Measurements from ENCODE around the gene ETFB. TPM values are rescaled to one million over a fixed set of nuclear protein-coding genes. Genes with fewer than 3 reads are reported as not detected.
"Not testable (repeated sequence)": the region's sequence is repeated elsewhere in the genome, so short reads cannot be mapped to it uniquely, and the experiment has no call there.

Gene ETFB
- total and polyA plus RNA-seq, 10 of the 15 experiments (the other 5 are each of a cell fraction or from before 2014, with no cell fraction given) = 15.1 to 166 (median 87.8) TPM

DNA sequence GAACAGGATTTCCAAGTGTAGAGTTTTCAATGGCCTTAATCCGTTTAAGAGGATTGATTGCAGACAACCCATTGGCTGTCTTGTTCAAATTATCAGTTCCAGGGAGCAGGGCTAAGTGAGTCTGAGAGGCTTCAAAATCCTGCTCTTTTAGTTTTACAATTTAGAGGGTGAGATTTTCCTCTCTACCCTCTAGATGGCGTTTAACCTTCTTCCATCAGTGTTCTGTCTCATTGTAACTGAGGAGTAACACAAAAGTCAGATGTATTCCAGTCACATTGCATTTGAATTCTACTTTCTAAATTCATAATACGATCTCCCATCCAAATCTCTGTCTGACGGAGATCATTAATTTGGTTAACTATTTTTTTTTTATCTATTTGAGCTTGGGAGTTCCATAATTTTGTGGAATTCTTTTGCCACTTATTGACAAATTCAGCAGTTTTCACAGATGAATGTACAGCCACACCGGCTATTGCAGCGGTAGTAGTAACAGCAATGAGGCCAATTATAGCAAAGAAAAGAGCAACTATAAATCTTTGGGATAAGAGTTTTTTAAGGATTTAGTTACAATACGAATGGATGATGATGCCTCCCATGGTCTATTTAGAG lies 32.0 kb upstream of the ETFB start (continued):
- TF ChIP-seq, protein P1, sequence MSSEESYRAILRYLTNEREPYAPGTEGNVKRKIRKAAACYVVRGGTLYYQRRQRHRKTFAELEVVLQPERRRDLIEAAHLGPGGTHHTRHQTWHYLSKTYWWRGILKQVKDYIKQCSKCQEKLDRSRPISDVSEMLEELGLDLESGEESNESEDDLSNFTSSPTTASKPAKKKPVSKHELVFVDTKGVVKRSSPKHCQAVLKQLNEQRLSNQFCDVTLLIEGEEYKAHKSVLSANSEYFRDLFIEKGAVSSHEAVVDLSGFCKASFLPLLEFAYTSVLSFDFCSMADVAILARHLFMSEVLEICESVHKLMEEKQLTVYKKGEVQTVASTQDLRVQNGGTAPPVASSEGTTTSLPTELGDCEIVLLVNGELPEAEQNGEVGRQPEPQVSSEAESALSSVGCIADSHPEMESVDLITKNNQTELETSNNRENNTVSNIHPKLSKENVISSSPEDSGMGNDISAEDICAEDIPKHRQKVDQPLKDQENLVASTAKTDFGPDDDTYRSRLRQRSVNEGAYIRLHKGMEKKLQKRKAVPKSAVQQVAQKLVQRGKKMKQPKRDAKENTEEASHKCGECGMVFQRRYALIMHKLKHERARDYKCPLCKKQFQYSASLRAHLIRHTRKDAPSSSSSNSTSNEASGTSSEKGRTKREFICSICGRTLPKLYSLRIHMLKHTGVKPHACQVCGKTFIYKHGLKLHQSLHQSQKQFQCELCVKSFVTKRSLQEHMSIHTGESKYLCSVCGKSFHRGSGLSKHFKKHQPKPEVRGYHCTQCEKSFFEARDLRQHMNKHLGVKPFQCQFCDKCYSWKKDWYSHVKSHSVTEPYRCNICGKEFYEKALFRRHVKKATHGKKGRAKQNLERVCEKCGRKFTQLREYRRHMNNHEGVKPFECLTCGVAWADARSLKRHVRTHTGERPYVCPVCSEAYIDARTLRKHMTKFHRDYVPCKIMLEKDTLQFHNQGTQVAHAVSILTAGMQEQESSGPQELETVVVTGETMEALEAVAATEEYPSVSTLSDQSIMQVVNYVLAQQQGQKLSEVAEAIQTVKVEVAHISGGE (CRISPR knock-in tag; IDR thresholded peaks at IDR 0.05) = no peak
- TF ChIP-seq SMC3 (IDR thresholded peaks at IDR 0.05; ENCODE audit: borderline replicate concordance, low read length) = peak; percentile 56; the same call in 1 of the 2 replicates
- TF ChIP-seq RAD21 (IDR thresholded peaks at IDR 0.05; ENCODE audit: insufficient read depth, low read depth, low read length) = peak; percentile 63

DNA sequence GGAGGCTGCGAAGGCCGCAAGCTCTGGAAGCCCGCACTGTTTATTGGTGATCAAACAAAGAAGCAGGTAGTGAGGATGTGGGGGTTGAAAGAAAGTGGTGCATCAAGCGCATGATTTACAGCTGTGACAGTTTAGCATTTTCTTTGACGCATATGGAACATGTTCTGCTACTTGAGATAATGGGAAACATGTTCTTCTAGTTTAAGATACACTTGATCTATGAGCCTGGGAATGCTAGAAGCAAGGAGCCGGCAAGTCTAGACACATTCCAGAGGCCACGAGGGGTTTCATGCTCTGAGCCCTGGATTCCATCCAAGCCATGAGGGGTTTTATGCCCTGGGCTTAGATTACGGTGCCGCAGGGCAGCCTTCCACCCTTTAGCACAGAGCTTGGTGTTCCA lies 31.3 kb upstream of the ETFB start:
- H2AFZ ChIP-seq (ENCODE audit: control insufficient read depth, low read depth, low read length); H3K9me3 ChIP-seq (replicated peaks; ENCODE audit: control insufficient read depth, insufficient read depth, low read length); H3K79me2 ChIP-seq (ENCODE audit: control insufficient read depth, insufficient read depth, low read length); BruUV-seq (replicated peaks); H3K36me3 ChIP-seq (ENCODE audit: control insufficient read depth in 2 of 2, insufficient read depth in 2 of 2, low read length in 1 of 2); ATAC-seq; H3K27ac ChIP-seq (ENCODE audit: control insufficient read depth, insufficient read depth); intact Hi-C loops (cut with micrococcal nuclease; ENCODE audit: unreplicated experiment); H3K9ac ChIP-seq (ENCODE audit: control insufficient read depth, insufficient read depth, low read length); FAIRE-seq; DNase-seq (ENCODE audit: low read depth, low spot score); H3K4me3 ChIP-seq; H3K4me2 ChIP-seq (ENCODE audit: control insufficient read depth, insufficient read depth); H3K27me3 ChIP-seq (replicated peaks in 1 of 2; ENCODE audit: control insufficient read depth in 2 of 2, insufficient read depth in 2 of 2, low read length in 1 of 2); H4K20me1 ChIP-seq (ENCODE audit: control insufficient read depth, insufficient read depth): not testable (repeated sequence)
- peaks cover 14% of the 10 kb centered on the region for H3K4me1 ChIP-seq (ENCODE audit: control insufficient read depth, insufficient read depth, low read length)
- POLR2A ChIA-PET = interaction anchor here (0.6 to 4.8 kb wide), 3 partner anchors 29 to 1168 kb away, joined by 4 to 64 read pairs (median 6); partner anchors contain the start of gene CLDND2
- SMC1A ChIA-PET (ENCODE audit: uncharacterized antibody, unreplicated experiment) = interaction anchor here (0.7 to 6.6 kb wide), 4 partner anchors 20 to 138 kb away, joined by 3 to 43 read pairs (median 4); partner anchors contain the start of gene SIGLEC10
- CTCF ChIA-PET = interaction anchor here (0.6 to 6.0 kb wide), 14 partner anchors 11 to 261 kb away, joined by 3 to 49 read pairs (median 4); partner anchors contain the start of genes CLDND2, SIGLEC10 and VSIG10L
- 89% methylated on average over 9 of the region's 9 CpGs for WGBS (ENCODE audit: insufficient coverage, insufficient replicate concordance, low lambda C conversion rate, missing lambda C conversion rate)
- in situ Hi-C loops (cut with MboI) = loop anchor here (25.0 kb wide), 1 partner anchor 1140 kb away; the partner anchor contains the start of gene ZNF808
- RAD21 ChIA-PET (ENCODE audit: unreplicated experiment) = interaction anchor here (0.6 to 2.2 kb wide), 4 partner anchors 10 to 259 kb away, joined by 3 to 6 read pairs (median 4); partner anchors contain the start of gene SIGLEC10
